H9 (cell line): ENCODE data around the gene IPP. TPM values are rescaled to one million over a fixed set of nuclear protein-coding genes. Genes with fewer than 3 reads are reported as not detected.

Source experiments
- DNase-seq: peaks from one replicate; pipeline ENCODE4 v3.0.0-alpha.2; 2017
- H2AFZ ChIP-seq: one replicate; pipeline ENCODE4 v1.6.1; 2013; ENCODE audit warnings: mild to moderate bottlenecking, low read length, control low read depth, moderate library complexity
- H2AK5ac ChIP-seq: 2 replicates; pipeline ENCODE4 v1.6.1; 2013; ENCODE audit warnings: low read length, control low read depth, mixed read lengths; ENCODE audit not compliant: insufficient read length
- H2BK120ac ChIP-seq: one replicate; pipeline ENCODE4 v1.6.1; 2013; ENCODE audit warnings: low read depth, mild to moderate bottlenecking, low read length, control low read depth, inconsistent platforms; ENCODE audit not compliant: poor library complexity, severe bottlenecking
- H2BK12ac ChIP-seq: 2 replicates; pipeline ENCODE4 v1.6.1; 2013; ENCODE audit warnings: low read length, control low read depth, mixed read lengths, low read depth; ENCODE audit not compliant: insufficient read length
- H2BK15ac ChIP-seq: 2 replicates; pipeline ENCODE4 v1.6.1; 2013; ENCODE audit warnings: low read depth, low read length, control low read depth
- H2BK20ac ChIP-seq: one replicate; pipeline ENCODE4 v1.6.1; 2013; ENCODE audit warnings: low read depth, mild to moderate bottlenecking, low read length, control low read depth, inconsistent platforms; ENCODE audit not compliant: poor library complexity, severe bottlenecking
- H2BK5ac ChIP-seq: 2 replicates; pipeline ENCODE4 v1.6.1; 2013; ENCODE audit warnings: low read length, control low read depth, mixed read lengths; ENCODE audit not compliant: insufficient read length
- H3K14ac ChIP-seq: 2 replicates; pipeline ENCODE4 v1.6.1; 2013; ENCODE audit warnings: low read length, control low read depth; ENCODE audit not compliant: insufficient read depth
- H3K18ac ChIP-seq: 2 replicates; pipeline ENCODE4 v1.6.1; 2013; ENCODE audit warnings: low read depth, mild to moderate bottlenecking, mixed read lengths, low read length, control low read depth; ENCODE audit not compliant: insufficient read length
- H3K23ac ChIP-seq: 2 replicates; pipeline ENCODE4 v1.6.1; 2013; ENCODE audit warnings: low read length, control low read depth, mixed read lengths, low read depth; ENCODE audit not compliant: insufficient read length
- H3K23me2 ChIP-seq: 2 replicates; pipeline ENCODE4 v1.6.1; 2013; ENCODE audit warnings: low read depth, mild to moderate bottlenecking, mixed read lengths, low read length, control low read depth; ENCODE audit not compliant: insufficient read length, poor library complexity, severe bottlenecking
- H3K27ac ChIP-seq: 2 replicates; pipeline ENCODE4 v1.5.1; 2013; ENCODE audit warnings: low read length, control low read depth, mixed read lengths, low read depth; ENCODE audit not compliant: insufficient read length
- H3K27me3 ChIP-seq: 2 replicates; pipeline ENCODE4 v1.6.1; 2013; ENCODE audit warnings: low read length, control low read depth, inconsistent platforms; ENCODE audit not compliant: insufficient read depth
- H3K4ac ChIP-seq: 2 replicates; pipeline ENCODE4 v1.6.1; 2013; ENCODE audit warnings: low read depth, mild to moderate bottlenecking, control low read depth, inconsistent platforms, low read length, moderate library complexity
- H3K4me1 ChIP-seq: 2 replicates; pipeline ENCODE4 v1.6.1; 2013; ENCODE audit warnings: low read length, control low read depth, inconsistent platforms; ENCODE audit not compliant: insufficient read depth
- H3K4me2 ChIP-seq: 2 replicates; pipeline ENCODE4 v1.6.1; 2013; ENCODE audit warnings: low read length, control low read depth, mixed read lengths; ENCODE audit not compliant: insufficient read length, insufficient read depth
- H3K56ac ChIP-seq: 2 replicates; pipeline ENCODE4 v1.6.1; 2013; ENCODE audit warnings: low read depth, mild to moderate bottlenecking, mixed read lengths, low read length, control low read depth; ENCODE audit not compliant: insufficient read length
- H3K79me1 ChIP-seq: 2 replicates; pipeline ENCODE4 v1.6.1; 2013; ENCODE audit warnings: low read depth, mild to moderate bottlenecking, moderate library complexity, low read length, control low read depth, inconsistent platforms; ENCODE audit not compliant: insufficient read depth, poor library complexity, severe bottlenecking
- H3K79me2 ChIP-seq: 2 replicates; pipeline ENCODE4 v1.6.1; 2013; ENCODE audit warnings: low read length, control low read depth, inconsistent platforms; ENCODE audit not compliant: insufficient read depth
- H3K9ac ChIP-seq: 2 replicates; pipeline ENCODE4 v1.6.1; 2013; ENCODE audit warnings: low read length, control low read depth, mixed read lengths; ENCODE audit not compliant: insufficient read length; ENCODE audit errors: extremely low read depth
- H3K9me3 ChIP-seq: one replicate; pipeline ENCODE4 v1.6.1; 2013; ENCODE audit warnings: low read depth, low read length, inconsistent platforms; ENCODE audit not compliant: control insufficient read depth
- H3T11ph ChIP-seq: one replicate; pipeline ENCODE4 v1.6.1; 2013; ENCODE audit warnings: mild to moderate bottlenecking, low read length, control low read depth, inconsistent platforms
- H4K20me1 ChIP-seq: one replicate; pipeline ENCODE4 v1.6.1; 2013; ENCODE audit not compliant: control insufficient read depth, insufficient read length, insufficient read depth
- H4K5ac ChIP-seq: 2 replicates; pipeline ENCODE4 v1.6.1; 2013; ENCODE audit warnings: low read depth, mild to moderate bottlenecking, mixed read lengths, low read length, control low read depth; ENCODE audit not compliant: insufficient read length
- H4K8ac ChIP-seq: replicated peaks from 2 replicates; pipeline ENCODE4 v1.6.1; 2013; ENCODE audit warnings: low read length, control low read depth, mixed read lengths, low read depth; ENCODE audit not compliant: insufficient read length
- H4K91ac ChIP-seq: 2 replicates; pipeline ENCODE4 v1.6.1; 2013; ENCODE audit warnings: low read depth, mild to moderate bottlenecking, moderate library complexity, mixed read lengths, low read length, control low read depth; ENCODE audit not compliant: insufficient read length
- H3K27ac Mint-ChIP-seq, 3 experiments: 2 replicates in 2 of 3; 3 replicates in 1 of 3; pipeline ENCODE4 v1.8.0; 2020 to 2021; ENCODE audit warnings: mixed read lengths in 3 of 3, mild to moderate bottlenecking in 1 of 3, moderate library complexity in 1 of 3
- H3K27me3 Mint-ChIP-seq: 2 replicates; pipeline ENCODE4 v1.8.0; 2021; ENCODE audit warnings: low read depth, mild to moderate bottlenecking, moderate library complexity, mixed read lengths
- H3K36me3 Mint-ChIP-seq, 3 experiments: 2 replicates in 2 of 3; 3 replicates in 1 of 3; pipeline ENCODE4 v1.8.0; 2020 to 2021; ENCODE audit warnings: low read depth in 3 of 3, mixed read lengths in 3 of 3; ENCODE audit not compliant: insufficient read depth in 1 of 3
- H3K4me1 Mint-ChIP-seq, 2 experiments: 2 replicates each; pipeline ENCODE4 v1.8.0; 2020; ENCODE audit warnings: mixed read lengths in 2 of 2
- H3K4me3 Mint-ChIP-seq, 2 experiments: 2 replicates in 1 of 2; 3 replicates in 1 of 2; pipeline ENCODE4 v1.8.0; 2020 to 2021; ENCODE audit warnings: mild to moderate bottlenecking in 2 of 2, mixed read lengths in 2 of 2, moderate library complexity in 1 of 2
- H3K9me3 Mint-ChIP-seq, 2 experiments: 2 replicates in 1 of 2; 3 replicates in 1 of 2; pipeline ENCODE4 v1.8.0; 2020; ENCODE audit warnings: mild to moderate bottlenecking in 2 of 2, mixed read lengths in 2 of 2, moderate library complexity in 1 of 2
- CTCF ChIP-seq: fragments of 200-600 bp; sonication (generic); conservative IDR thresholded peaks from 3 replicates; pipeline ENCODE4 v1.8.0; 2021; ENCODE audit warnings: antibody characterized with exemption, mild to moderate bottlenecking
- WGBS: extraction: QIAGEN DNeasy Blood & Tissue Kit; methylation state at CpG from one replicate; pipeline ENCODE4 v1.1.7; 2013; ENCODE audit warnings: missing lambda C conversion rate, low lambda C conversion rate, mixed read lengths; ENCODE audit not compliant: insufficient read length; ENCODE audit errors: extremely low coverage; 5-methylcytosine and 5-hydroxymethylcytosine counted together
- total RNA-seq: library from RNA; stranded (reverse); gene quantifications from 2 replicates; pipeline ENCODE4 v1.2.1, GENCODE V29; 2021

Gene IPP
- total RNA-seq, 1 experiment from 2014 or later: 6.3 TPM

DNA sequence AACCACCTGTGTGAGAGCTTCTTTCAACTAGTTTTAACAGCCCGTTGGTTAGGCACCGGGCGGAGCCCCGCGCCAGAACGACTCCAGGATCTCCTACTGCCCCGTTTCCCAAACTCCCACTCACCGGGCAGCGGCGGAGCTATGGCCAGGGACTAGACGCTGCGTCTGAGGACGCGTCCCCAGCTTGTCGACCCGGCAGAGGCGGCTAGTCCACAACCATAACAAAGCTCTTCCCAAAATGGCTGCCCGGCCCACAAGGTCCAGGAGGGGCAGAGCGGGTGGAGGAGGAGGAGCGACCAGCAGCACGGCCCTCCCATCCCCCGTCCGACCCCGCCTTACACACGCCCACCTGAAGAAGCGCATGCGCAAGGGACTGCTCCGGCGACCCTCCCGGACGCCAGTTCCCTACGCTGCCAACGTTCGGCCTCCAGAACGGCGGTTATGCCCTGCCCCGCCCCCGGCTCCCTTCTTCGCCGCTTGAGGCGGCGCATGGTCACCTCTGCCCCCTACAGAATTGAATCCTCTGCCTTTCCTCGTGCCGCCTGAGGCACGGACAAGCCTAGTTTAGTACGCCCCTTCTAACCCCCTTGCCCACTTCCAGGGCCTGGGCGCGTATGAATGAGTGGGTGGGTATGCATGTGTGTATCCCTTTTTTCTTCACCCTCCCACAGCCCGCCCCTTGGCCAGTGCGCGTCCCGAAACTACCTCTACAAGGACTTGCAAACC lies 64.0 kb downstream of the IPP start, which contains the start of gene GPBP1L1:
TSS of gene GPBP1L1 (minus strand) at position 246 of the 726 bp plus-strand sequence. CDS start 27,446 bp downstream, outside the sequence.
- Histone ChIP-seq H4K8ac (no peak within 1 kb of the TSS), H3K14ac (peak within 1 kb of the TSS; percentile 90), H2AK5ac (no peak within 1 kb of the TSS), H3K56ac (no peak within 1 kb of the TSS), H2BK15ac (no peak within 1 kb of the TSS), H2BK120ac (no peak within 1 kb of the TSS), H4K5ac (peak within 1 kb of the TSS; percentile 53), H3K9me3 (no peaks in the 10 kb centered on the region), H3K79me2 (peaks cover 32% of the 10 kb centered on the region; the same call in 1 of the 2 replicates), H2BK5ac (no peak within 1 kb of the TSS), H3K79me1 (no peaks in the 10 kb centered on the region), H4K20me1 (no peaks in the 10 kb centered on the region), H3K23ac (no peak within 1 kb of the TSS), H3K9ac (peak within 1 kb of the TSS; percentile 97), H2BK12ac (peak within 1 kb of the TSS; percentile 17), H3K4me1 (peaks cover 4% of the 10 kb centered on the region; the same call in 1 of the 2 replicates), H3K4me2 (peak within 1 kb of the TSS; percentile 92), H3K27ac (peak within 1 kb of the TSS; percentile 84), H2BK20ac (no peak within 1 kb of the TSS), H2AFZ (no peak within 1 kb of the TSS), H3K27me3 (no peaks in the 10 kb centered on the region), H3K23me2 (peaks cover 10% of the 10 kb centered on the region), H3K4ac (peak within 1 kb of the TSS; percentile 23; the same call in 1 of the 2 replicates), H4K91ac (no peak within 1 kb of the TSS), H3K18ac (peak within 1 kb of the TSS; percentile 93), H3T11ph (no peak within 1 kb of the TSS)
- no peak for TF ChIP-seq CTCF
- H3K27me3 Mint-ChIP-seq: no peaks in the 10 kb centered on the region
- H3K27ac Mint-ChIP-seq: peak within 1 kb of the TSS; percentile 99 to 100 (median 100)
- H3K4me1 Mint-ChIP-seq: peaks cover 34 to 40% of the 10 kb centered on the region in 2 experiments
- peaks cover 2 to 21% (median 11%) of the 10 kb centered on the region in 3 experiments; a peak in 6 of 7 replicates for H3K36me3 Mint-ChIP-seq
- peak within 1 kb of the TSS; percentile 99 to 100 for H3K4me3 Mint-ChIP-seq
- DNase-seq: peak; percentile 97
- H3K9me3 Mint-ChIP-seq: peaks cover 0 to 2% of the 10 kb centered on the region in 2 experiments; a peak in 1 of 5 replicates
- no CpG with 5 or more reads among the region's 52 CpGs for WGBS
